ENCODE results near the gene LMX1B.

Gene LMX1B

DNA sequence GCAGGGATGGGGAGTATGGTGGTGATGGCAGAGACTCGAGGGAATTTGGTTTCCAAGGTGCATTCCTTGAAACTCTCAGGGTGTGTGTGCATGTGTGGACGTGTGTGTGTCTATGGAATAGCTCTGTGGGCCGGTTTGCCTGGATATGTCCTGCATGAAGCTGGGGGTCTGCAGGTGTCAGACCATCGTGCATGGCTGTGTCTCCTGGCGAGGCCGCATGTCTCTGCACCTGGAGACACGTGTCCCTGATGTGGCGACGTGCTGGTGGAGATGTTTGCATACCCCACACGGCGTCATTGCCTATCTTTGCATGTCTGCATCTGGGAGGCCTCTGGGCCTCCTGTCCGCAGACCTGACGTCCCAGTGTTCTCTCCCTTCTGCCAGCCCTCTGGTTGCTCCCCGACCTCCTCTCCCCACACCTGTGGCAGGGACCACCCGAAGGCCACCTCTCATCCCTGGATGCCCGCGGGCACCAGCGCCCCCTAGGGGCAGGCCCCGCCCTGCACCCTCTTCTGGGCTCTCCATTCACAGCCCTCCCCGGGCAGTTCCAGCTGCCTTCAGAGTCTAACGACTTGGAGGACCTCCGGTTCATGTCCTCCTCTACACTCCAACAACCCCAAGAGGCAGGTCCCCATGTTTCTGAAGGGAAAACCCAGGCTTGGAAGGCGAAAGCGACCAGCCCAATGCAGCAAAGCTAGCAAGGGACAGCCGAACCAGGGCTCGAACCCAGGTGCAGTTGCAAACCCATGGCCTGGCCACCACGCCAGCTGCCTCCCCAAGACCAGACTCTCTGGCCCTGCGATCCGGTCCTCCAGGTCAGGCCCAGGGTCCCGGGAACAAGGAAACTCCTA, 88.6 kb downstream of the LMX1B start:
- no peak for DNase-seq (ENCODE audit: low spot score)
- Histone ChIP-seq H2BK12ac (ENCODE audit: low read length) (peak overlapping the region; percentile 77), H2AFZ (ENCODE audit: low read length) (no peak overlapping the region), H3K14ac (ENCODE audit: low read length) (peak overlapping the region; percentile 25), H3K79me1 (ENCODE audit: low read depth, low read length) (no peaks in the 10 kb centered on the region), H3K9me3 (replicated peaks in 1 of 2; ENCODE audit: control insufficient read depth in 2 of 2, insufficient read depth in 1 of 2, low read depth in 1 of 2, low read length in 2 of 2) (no peaks in the 10 kb centered on the region), H3K18ac (ENCODE audit: low read length) (peak overlapping the region; percentile 92), H2BK5ac (ENCODE audit: low read length) (peak overlapping the region; percentile 30), H3K23ac (ENCODE audit: low read depth, low read length, poor library complexity) (no peak overlapping the region), H2AK5ac (ENCODE audit: low read depth, low read length) (peak overlapping the region; percentile 91), H4K8ac (ENCODE audit: low read depth, low read length) (no peak overlapping the region), H4K91ac (ENCODE audit: low read depth, low read length, poor library complexity) (no peak overlapping the region), H3K4me1 (ENCODE audit: control insufficient read depth in 2 of 2, insufficient read depth in 1 of 2, low read depth in 1 of 2, low read length in 2 of 2) (peaks cover 0 to 28% of the 10 kb centered on the region in 2 donors), H3K4me2 (ENCODE audit: insufficient read depth, low read length, poor library complexity, severe bottlenecking) (no peak overlapping the region), H2BK120ac (ENCODE audit: low read depth, low read length) (peak overlapping the region; percentile 27), H3K27me3 (ENCODE audit: control insufficient read depth in 3 of 3, insufficient read depth in 3 of 3, low read depth in 1 of 3, low read length in 3 of 3) (peaks cover 0 to 68% (median 26%) of the 10 kb centered on the region in 3 experiments), H3K9ac (ENCODE audit: low read depth, low read length, poor library complexity) (no peak overlapping the region), H3K27ac (replicated peaks; ENCODE audit: low read length) (peak overlapping the region; percentile 14), H3K4ac (ENCODE audit: low read length) (no peak overlapping the region), H3K4me3 (ENCODE audit: low read length in 2 of 2) (no peak overlapping the region), H3K36me3 (replicated peaks in 1 of 2; ENCODE audit: control insufficient read depth in 2 of 2, insufficient read depth in 2 of 2, low read length in 2 of 2) (no peaks in the 10 kb centered on the region), H2BK15ac (ENCODE audit: low read length) (peak overlapping the region; percentile 1)
- no CpG with 5 or more reads among the region's 30 CpGs for WGBS, 2 donors (ENCODE audit: extremely low coverage in 2 of 2, insufficient read length in 2 of 2, insufficient replicate concordance in 1 of 2)

DNA sequence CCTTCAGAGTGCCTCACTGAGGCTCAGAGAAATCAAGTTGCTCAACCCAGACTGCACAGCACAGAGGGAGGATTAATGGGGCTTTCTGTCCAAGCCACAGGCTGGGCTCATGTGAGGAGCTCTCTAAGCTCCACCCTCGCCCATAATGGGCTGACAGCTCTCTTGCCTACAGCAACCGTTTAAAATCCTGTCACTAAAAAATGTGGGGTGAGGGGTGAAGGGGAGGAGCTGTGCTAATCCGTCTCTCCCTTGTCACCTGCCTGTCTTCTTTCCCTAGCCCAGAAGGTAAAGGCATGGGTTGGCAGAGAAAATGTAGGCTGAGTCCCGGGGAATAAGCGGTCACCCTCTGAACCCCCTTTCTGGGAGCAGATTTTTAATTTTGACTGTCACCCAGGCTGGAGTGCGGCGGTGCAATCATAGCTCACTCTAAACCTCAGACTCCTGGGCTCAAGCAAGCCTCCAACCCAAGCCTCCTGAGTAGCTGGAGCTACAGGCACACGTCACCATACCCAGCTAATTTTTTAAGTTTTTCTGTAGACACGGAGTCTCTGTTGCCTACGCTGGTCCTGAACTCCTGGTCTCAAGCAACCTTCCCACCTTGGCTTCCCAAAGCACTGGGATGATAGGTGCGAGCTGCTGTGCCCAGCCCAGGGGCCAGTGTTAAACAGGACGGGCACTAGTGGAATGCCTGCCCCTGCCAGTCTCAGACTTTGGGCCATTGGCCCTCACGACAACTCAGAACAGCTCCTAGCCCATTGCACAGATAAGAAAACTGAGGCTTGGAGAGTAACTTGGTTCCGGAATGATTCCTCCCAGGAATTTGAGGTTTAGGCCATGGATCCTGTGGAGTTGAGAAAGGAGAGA, 89.5 kb downstream of the LMX1B start:
- H2AK5ac ChIP-seq (ENCODE audit: low read depth, low read length), result no peak overlapping the region
- no peak overlapping the region for H2BK120ac ChIP-seq (ENCODE audit: low read depth, low read length)
- H2BK5ac ChIP-seq (ENCODE audit: low read length), result no peak overlapping the region
- H2BK12ac ChIP-seq (ENCODE audit: low read length), result no peak overlapping the region
- no peaks in the 10 kb centered on the region for H3K36me3 ChIP-seq (replicated peaks in 1 of 2; ENCODE audit: control insufficient read depth in 2 of 2, insufficient read depth in 2 of 2, low read length in 2 of 2)
- DNase-seq (ENCODE audit: low spot score), result no peak
- no peak overlapping the region for H3K27ac ChIP-seq (replicated peaks; ENCODE audit: low read length)
- H4K91ac ChIP-seq (ENCODE audit: low read depth, low read length, poor library complexity), result no peak overlapping the region
- no peak overlapping the region for H3K9ac ChIP-seq (ENCODE audit: low read depth, low read length, poor library complexity)
- no peaks in the 10 kb centered on the region for H3K9me3 ChIP-seq (replicated peaks in 1 of 2; ENCODE audit: control insufficient read depth in 2 of 2, insufficient read depth in 1 of 2, low read depth in 1 of 2, low read length in 2 of 2)
- peaks cover 0 to 28% of the 10 kb centered on the region in 2 donors for H3K4me1 ChIP-seq (ENCODE audit: control insufficient read depth in 2 of 2, insufficient read depth in 1 of 2, low read depth in 1 of 2, low read length in 2 of 2)
- H2BK15ac ChIP-seq (ENCODE audit: low read length), result peak overlapping the region; percentile 12
- peak overlapping the region; percentile 25 for H3K14ac ChIP-seq (ENCODE audit: low read length)
- no peak overlapping the region for H4K8ac ChIP-seq (ENCODE audit: low read depth, low read length)
- H3K27me3 ChIP-seq (ENCODE audit: control insufficient read depth in 3 of 3, insufficient read depth in 3 of 3, low read depth in 1 of 3, low read length in 3 of 3), result peaks cover 0 to 70% (median 26%) of the 10 kb centered on the region in 3 experiments
- no peaks in the 10 kb centered on the region for H3K79me1 ChIP-seq (ENCODE audit: low read depth, low read length)
- no peak overlapping the region for H3K4me2 ChIP-seq (ENCODE audit: insufficient read depth, low read length, poor library complexity, severe bottlenecking)
- no CpG with 5 or more reads among the region's 14 CpGs for WGBS, 2 donors (ENCODE audit: extremely low coverage in 2 of 2, insufficient read length in 2 of 2, insufficient replicate concordance in 1 of 2)
- H3K23ac ChIP-seq (ENCODE audit: low read depth, low read length, poor library complexity), result no peak overlapping the region
- H2AFZ ChIP-seq (ENCODE audit: low read length), result no peak overlapping the region
- H3K4ac ChIP-seq (ENCODE audit: low read length), result no peak overlapping the region
- no peak overlapping the region for H3K4me3 ChIP-seq (ENCODE audit: low read length in 2 of 2)
- H3K18ac ChIP-seq (ENCODE audit: low read length), result peak overlapping the region; percentile 92

DNA sequence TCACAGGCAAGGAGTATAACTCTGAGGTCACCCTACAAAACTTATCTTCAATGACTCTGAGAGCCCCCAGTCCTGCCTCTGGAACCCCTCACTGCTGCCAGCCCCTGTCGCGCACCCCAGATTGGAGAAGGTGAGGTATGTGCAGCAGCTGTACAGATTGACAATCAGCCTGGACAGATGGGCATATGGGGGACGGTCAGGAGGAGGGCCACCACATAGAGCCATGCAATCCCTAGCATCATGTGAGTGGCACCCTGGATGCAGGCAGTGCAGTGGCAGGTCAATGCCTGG, 90.1 kb downstream of the LMX1B start:
- H3K4me3 ChIP-seq (ENCODE audit: low read length in 2 of 2), result no peak overlapping the region

More for the DNA sequence above, 90.1 kb downstream of the LMX1B start:
- Histone ChIP-seq H3K4me1 (ENCODE audit: control insufficient read depth in 2 of 2, insufficient read depth in 1 of 2, low read depth in 1 of 2, low read length in 2 of 2) (peaks cover 0 to 28% of the 10 kb centered on the region in 2 donors), H3K18ac (ENCODE audit: low read length) (peak overlapping the region; percentile 9), H2AFZ (ENCODE audit: low read length) (no peak overlapping the region), H3K4me2 (ENCODE audit: insufficient read depth, low read length, poor library complexity, severe bottlenecking) (no peak overlapping the region), H3K9ac (ENCODE audit: low read depth, low read length, poor library complexity) (peak overlapping the region; percentile 46), H3K14ac (ENCODE audit: low read length) (no peak overlapping the region), H3K23ac (ENCODE audit: low read depth, low read length, poor library complexity) (no peak overlapping the region), H2AK5ac (ENCODE audit: low read depth, low read length) (peak overlapping the region; percentile 51), H3K79me1 (ENCODE audit: low read depth, low read length) (no peaks in the 10 kb centered on the region), H3K4ac (ENCODE audit: low read length) (no peak overlapping the region), H2BK12ac (ENCODE audit: low read length) (peak overlapping the region; percentile 93), H3K27me3 (ENCODE audit: control insufficient read depth in 3 of 3, insufficient read depth in 3 of 3, low read depth in 1 of 3, low read length in 3 of 3) (peaks cover 0 to 68% (median 26%) of the 10 kb centered on the region in 3 experiments), H4K91ac (ENCODE audit: low read depth, low read length, poor library complexity) (peak overlapping the region; percentile 77), H2BK120ac (ENCODE audit: low read depth, low read length) (no peak overlapping the region), H3K9me3 (replicated peaks in 1 of 2; ENCODE audit: control insufficient read depth in 2 of 2, insufficient read depth in 1 of 2, low read depth in 1 of 2, low read length in 2 of 2) (no peaks in the 10 kb centered on the region), H2BK15ac (ENCODE audit: low read length) (peak overlapping the region; percentile 40), H2BK5ac (ENCODE audit: low read length) (no peak overlapping the region), H3K36me3 (replicated peaks in 1 of 2; ENCODE audit: control insufficient read depth in 2 of 2, insufficient read depth in 2 of 2, low read length in 2 of 2) (no peaks in the 10 kb centered on the region), H3K27ac (replicated peaks; ENCODE audit: low read length) (no peak overlapping the region), H4K8ac (ENCODE audit: low read depth, low read length) (no peak overlapping the region)
- WGBS, 2 donors (ENCODE audit: extremely low coverage in 2 of 2, insufficient read length in 2 of 2, insufficient replicate concordance in 1 of 2), result no CpG with 5 or more reads among the region's 3 CpGs
- DNase-seq (ENCODE audit: low spot score), result no peak
